ENCODE results near the gene C20orf144.

C20orf144 gene

DNA sequence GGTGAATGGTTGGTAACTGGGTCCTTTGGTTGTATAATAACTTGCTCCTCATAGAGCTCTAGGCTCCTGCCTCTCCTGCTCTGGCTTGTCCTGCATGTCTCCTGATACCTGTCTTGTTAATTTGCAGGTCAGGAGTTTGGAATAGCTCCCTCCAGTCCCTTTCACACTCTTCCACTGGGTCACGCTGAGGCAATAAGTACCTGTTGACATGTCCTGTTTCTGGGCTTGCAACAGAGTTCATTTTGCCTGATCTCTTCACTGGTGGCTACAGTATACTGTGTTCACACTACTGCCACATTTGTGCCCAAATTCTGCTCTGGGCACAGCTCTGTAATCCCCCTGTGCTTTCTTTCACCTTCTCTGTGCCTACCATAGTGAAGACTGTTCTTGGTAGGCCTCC is 25.4 kb upstream of the C20orf144 start:
- Histone ChIP-seq H3K27ac (no peak overlapping the region), H3K4me1 (no peaks in the 10 kb centered on the region), H3K36me3 (peaks cover 51 to 81% (median 61%) of the 10 kb centered on the region in 3 donors), H3K9me3 (no peaks in the 10 kb centered on the region), H3K27me3 (no peaks in the 10 kb centered on the region), H3K4me3 (no peak overlapping the region)
- no peak for DNase-seq
- no peak for TF ChIP-seq CTCF (IDR thresholded peaks at IDR 0.05)
- intact Hi-C loops (cut with DNase I; ENCODE audit: low total_unique reads): no loop called here

DNA sequence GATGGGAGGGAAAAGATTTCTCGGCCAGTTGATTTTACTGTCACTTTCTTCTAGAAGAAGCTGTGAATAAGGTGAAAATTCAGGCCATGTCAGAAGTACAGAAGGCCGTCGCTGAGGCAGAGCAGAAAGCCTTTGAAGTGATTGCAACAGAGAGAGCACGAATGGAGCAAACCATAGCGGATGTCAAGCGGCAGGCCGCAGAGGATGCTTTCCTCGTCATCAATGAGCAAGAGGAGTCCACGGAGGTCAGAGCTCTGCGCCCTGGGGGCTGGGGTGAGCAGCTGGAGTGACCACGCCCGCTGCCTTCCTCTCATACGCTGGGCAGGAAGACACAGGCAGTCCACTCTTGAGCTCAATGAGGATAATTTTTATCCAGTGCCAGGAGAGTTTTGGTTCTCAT is 21.8 kb upstream of the C20orf144 start:
- peaks cover 53 to 93% (median 59%) of the 10 kb centered on the region in 3 donors for H3K36me3 ChIP-seq

GRCh38 chr20:33644313-33645071 is 17.6 kb upstream of the C20orf144 start:
- Histone ChIP-seq H3K4me3 (no peak overlapping the region), H3K27ac (no peak overlapping the region), H3K4me1 (peaks cover 0 to 34% (median 27%) of the 10 kb centered on the region in 4 donors), H3K27me3 (no peaks in the 10 kb centered on the region), H3K36me3 (peaks cover 28 to 63% (median 35%) of the 10 kb centered on the region in 3 donors), H3K9me3 (no peaks in the 10 kb centered on the region)
- no peak for TF ChIP-seq CTCF (IDR thresholded peaks at IDR 0.05)
- intact Hi-C loops (cut with DNase I; ENCODE audit: low total_unique reads): no loop called here
- no peak for DNase-seq

More for the DNA sequence above, 21.8 kb upstream of the C20orf144 start:
- intact Hi-C loops (cut with DNase I; ENCODE audit: low total_unique reads): no loop called here
- H3K27ac ChIP-seq: no peak overlapping the region
- no peaks in the 10 kb centered on the region for H3K27me3 ChIP-seq
- no peak for DNase-seq
- no peaks in the 10 kb centered on the region for H3K9me3 ChIP-seq
- H3K4me1 ChIP-seq: no peaks in the 10 kb centered on the region
- no peak overlapping the region for H3K4me3 ChIP-seq
- no peak for TF ChIP-seq CTCF (IDR thresholded peaks at IDR 0.05)

GRCh38 chr20:33645072-33645358 is 17.1 kb upstream of the C20orf144 start:
- Histone ChIP-seq H3K9me3 (no peaks in the 10 kb centered on the region), H3K27me3 (no peaks in the 10 kb centered on the region), H3K4me3 (no peak overlapping the region), H3K4me1 (peaks cover 0 to 36% (median 29%) of the 10 kb centered on the region in 4 donors), H3K36me3 (peaks cover 23 to 58% (median 30%) of the 10 kb centered on the region in 3 donors), H3K27ac (no peak overlapping the region)
- intact Hi-C loops (cut with DNase I; ENCODE audit: low total_unique reads): no loop called here
- DNase-seq: no peak
- no peak for TF ChIP-seq CTCF (IDR thresholded peaks at IDR 0.05)

GRCh38 chr20:33645396-33645795 is 16.7 kb upstream of the C20orf144 start:
- H3K9me3 ChIP-seq: no peaks in the 10 kb centered on the region
- intact Hi-C loops (cut with DNase I; ENCODE audit: low total_unique reads): no loop called here
- peaks cover 19 to 54% (median 26%) of the 10 kb centered on the region in 3 donors for H3K36me3 ChIP-seq
- no peak overlapping the region for H3K4me3 ChIP-seq
- TF ChIP-seq CTCF (IDR thresholded peaks at IDR 0.05): no peak
- H3K27ac ChIP-seq: no peak overlapping the region
- peaks cover 0 to 36% (median 29%) of the 10 kb centered on the region in 4 donors for H3K4me1 ChIP-seq
- H3K27me3 ChIP-seq: no peaks in the 10 kb centered on the region
- no peak for DNase-seq
